ENCODE results near the gene IFITM2. TPM values are rescaled to one million over a fixed set of nuclear protein-coding genes. Genes with fewer than 3 reads are reported as not detected.
"Not testable (repeated sequence)": the region's sequence is repeated elsewhere in the genome, so short reads cannot be mapped to it uniquely, and the experiment has no call there.

Gene IFITM2
- total and polyA plus RNA-seq, 8 donors = 8.8 to 394 (median 37.8) TPM

- Histone ChIP-seq H3K4me1 (peaks cover 20 to 73% (median 38%) of the 10 kb centered on the region in 4 donors), H3K27ac (peak overlapping the region; percentile 48 to 93 (median 80)), H3K4me3 (peak overlapping the region; percentile 36 to 56 (median 52))
- TF ChIP-seq POLR2AphosphoS5 (IDR thresholded peaks at IDR 0.05) = peak in 1 of 3 donors; percentile 27
- 18 to 51% (median 32%) methylated on average over 3 to 5 of the region's 18 CpGs for WGBS, 5 donors
- H3K27me3 ChIP-seq; DNase-seq; H3K9me3 ChIP-seq; intact Hi-C loops (cut with DNase I; ENCODE audit: low total_unique reads); H3K36me3 ChIP-seq: not testable (repeated sequence)
Observed at GRCh38 chr11:309979-310572, 2.5 kb downstream of the IFITM2 start.

- H3K36me3 ChIP-seq; H3K9me3 ChIP-seq; DNase-seq; intact Hi-C loops (cut with DNase I; ENCODE audit: low total_unique reads): not testable (repeated sequence)
- peaks cover 20 to 73% (median 45%) of the 10 kb centered on the region in 4 donors for H3K4me1 ChIP-seq
- H3K27me3 ChIP-seq = peaks cover 0 to 12% (median 10%) of the 10 kb centered on the region in 3 donors
- peak overlapping the region; percentile 30 to 67 (median 34) for H3K4me3 ChIP-seq
- WGBS, 5 donors = 0 to 11% (median 7%) methylated on average over 6 to 9 of the region's 71 CpGs; no CpG with 5 or more reads in 1 of the 5 donors
- peak overlapping the region; percentile 23 to 95 (median 86) for H3K27ac ChIP-seq
Observed at GRCh38 chr11:311013-311748, 3.6 kb downstream of the IFITM2 start.

GRCh38 chr11:312092-312816 is 4.6 kb downstream of the IFITM2 start:
- Histone ChIP-seq H3K9me3 (no peaks in the 10 kb centered on the region), H3K27me3 (peaks cover 0 to 22% (median 15%) of the 10 kb centered on the region in 3 donors), H3K27ac (peak overlapping the region; percentile 72 to 95 (median 86)), H3K4me1 (peaks cover 15 to 74% (median 45%) of the 10 kb centered on the region in 4 donors), H3K36me3 (no peaks in the 10 kb centered on the region), H3K4me3 (peak overlapping the region; percentile 30 to 67 (median 34))
- 49 to 63% (median 56%) methylated on average over 14 of the region's 14 CpGs for WGBS, 5 donors
- intact Hi-C loops (cut with DNase I; ENCODE audit: low total_unique reads) = no loop called here
- DNase-seq = no peak
- TF ChIP-seq POLR2A (IDR thresholded peaks at IDR 0.05) (no peak), EP300 (IDR thresholded peaks at IDR 0.05) (no peak), POLR2AphosphoS5 (IDR thresholded peaks at IDR 0.05) (peak in 1 of 3 donors; percentile 13), CTCF (IDR thresholded peaks at IDR 0.05) (no peak)

GRCh38 chr11:313304-313786 is 5.7 kb downstream of the IFITM2 start:
- 48 to 72% (median 68%) methylated on average over 5 to 8 of the region's 8 CpGs for WGBS, 5 donors
- Histone ChIP-seq H3K27ac (peak overlapping the region; percentile 79 to 95 (median 86)), H3K27me3 (peaks cover 0 to 25% (median 15%) of the 10 kb centered on the region in 3 donors), H3K9me3 (no peaks in the 10 kb centered on the region), H3K4me3 (peak overlapping the region; percentile 43 to 67 (median 48)), H3K36me3 (no peaks in the 10 kb centered on the region), H3K4me1 (peaks cover 14 to 74% (median 45%) of the 10 kb centered on the region in 4 donors)
- intact Hi-C loops (cut with DNase I; ENCODE audit: low total_unique reads) = no loop called here
- TF ChIP-seq POLR2A (IDR thresholded peaks at IDR 0.05) (no peak), EP300 (IDR thresholded peaks at IDR 0.05) (no peak), POLR2AphosphoS5 (IDR thresholded peaks at IDR 0.05) (no peak), CTCF (IDR thresholded peaks at IDR 0.05) (no peak)
- DNase-seq = no peak

Measured in stomach (tissue), 9 donors.